ENCODE results near the gene IL32. TPM values are rescaled to one million over a fixed set of nuclear protein-coding genes. Genes with fewer than 3 reads are reported as not detected.
"Not testable (repeated sequence)": the region's sequence is repeated elsewhere in the genome, so short reads cannot be mapped to it uniquely, and the experiment has no call there.

IL32 gene
- total RNA-seq, 1 experiment from 2014 or later: 115 TPM

- no peak for DNase-seq (ENCODE audit: low spot score)
These were observed 5.2 kb downstream of the IL32 start for GRCh38 chr16:3070608-3071111.

GRCh38 chr16:3071655-3072054, 6.2 kb downstream of the IL32 start:
- DNase-seq (ENCODE audit: low spot score): no peak

- DNase-seq (ENCODE audit: low spot score): not testable (repeated sequence)
These were observed 6.7 kb downstream of the IL32 start for GRCh38 chr16:3072148-3072547.

GRCh38 chr16:3072576-3073263, 7.3 kb downstream of the IL32 start:
- DNase-seq (ENCODE audit: low spot score): not testable (repeated sequence)

GRCh38 chr16:3073448-3073847, 8.0 kb downstream of the IL32 start:
- DNase-seq (ENCODE audit: low spot score): no peak

GRCh38 chr16:3074860-3075522, 9.6 kb downstream of the IL32 start:
- DNase-seq (ENCODE audit: low spot score): no peak

GRCh38 chr16:3075523-3075915, 10.1 kb downstream of the IL32 start:
- DNase-seq (ENCODE audit: low spot score): no peak

- DNase-seq (ENCODE audit: low spot score): not testable (repeated sequence)
These were observed 10.5 kb downstream of the IL32 start for GRCh38 chr16:3075946-3076345.

- DNase-seq (ENCODE audit: low spot score): no peak
These were observed 11.1 kb downstream of the IL32 start for GRCh38 chr16:3076577-3076976.

- no peak for DNase-seq (ENCODE audit: low spot score)
These were observed 14.6 kb downstream of the IL32 start for GRCh38 chr16:3080024-3080423.

GRCh38 chr16:3081957-3082356, 16.5 kb downstream of the IL32 start:
- DNase-seq (ENCODE audit: low spot score): not testable (repeated sequence)

GRCh38 chr16:3083408-3083807, 18.0 kb downstream of the IL32 start:
- not testable (repeated sequence) for DNase-seq (ENCODE audit: low spot score)

- no peak for DNase-seq (ENCODE audit: low spot score)
These were observed 19.1 kb downstream of the IL32 start for GRCh38 chr16:3084491-3084890.

- no peak for DNase-seq (ENCODE audit: low spot score)
These were observed 19.7 kb downstream of the IL32 start for GRCh38 chr16:3084969-3085670.

- DNase-seq (ENCODE audit: low spot score): no peak
These were observed 20.6 kb downstream of the IL32 start for GRCh38 chr16:3085868-3086595.

- no peak for DNase-seq (ENCODE audit: low spot score)
These were observed 21.3 kb downstream of the IL32 start for GRCh38 chr16:3086596-3087242.

GRCh38 chr16:3087243-3088235, 22.1 kb downstream of the IL32 start:
- no peak for DNase-seq (ENCODE audit: low spot score)

GRCh38 chr16:3088450-3088849, 23.0 kb downstream of the IL32 start:
- DNase-seq (ENCODE audit: low spot score): no peak

GRCh38 chr16:3088925-3089716, 23.7 kb downstream of the IL32 start:
- no peak for DNase-seq (ENCODE audit: low spot score)

All from A172 (cell line).